Measurements from ENCODE around the gene ASGR1.

- TF ChIP-seq CTCF (IDR thresholded peaks at IDR 0.05) (no peak), POLR2A (IDR thresholded peaks at IDR 0.05) (no peak), EP300 (IDR thresholded peaks at IDR 0.05) (no peak)
Observed at GRCh38 chr17:7222093-7222971, 43.2 kb upstream of the ASGR1 start.
